Kidney epithelial cell (primary cell): ENCODE measurements around the gene SGCD. TPM values are rescaled to one million over a fixed set of nuclear protein-coding genes. Genes with fewer than 3 reads are reported as not detected.

ENCODE experiments used
- DNase-seq: peaks from one replicate; pipeline ENCODE4 v3.0.0-alpha.2; 2010; ENCODE audit warnings: low read depth
- H3K27me3 ChIP-seq: 2 replicates; pipeline ENCODE4 v1.6.0; 2011; ENCODE audit warnings: low read length; ENCODE audit not compliant: control insufficient read depth, insufficient read depth
- H3K36me3 ChIP-seq: 2 replicates; pipeline ENCODE4 v1.5.1; 2011; ENCODE audit warnings: low read length; ENCODE audit not compliant: control insufficient read depth, insufficient read depth
- H3K4me3 ChIP-seq: 2 replicates; pipeline ENCODE4 v1.5.1; 2011; ENCODE audit warnings: low read depth, mild to moderate bottlenecking, control low read depth, low read length
- total RNA-seq: library from RNA; depleted of rRNA; stranded (reverse); fragments of >200 nt; gene quantifications from 2 replicates; pipeline ENCODE4 v1.2.3, GENCODE V29; 2015
- TF ChIP-seq, protein P1 (sequence below): IDR thresholded peaks from 2 replicates; pipeline ENCODE4 v1.5.1; 2011; ENCODE audit warnings: mild to moderate bottlenecking, moderate library complexity, low read length, control low read depth, inconsistent platforms; ENCODE audit not compliant: insufficient read depth, poor library complexity, severe bottlenecking

SGCD gene
- total RNA-seq, 1 donor from 2014 or later, result 0.29 TPM

- Histone ChIP-seq H3K27me3 (no peaks in the 10 kb centered on the region), H3K4me3 (no peak overlapping the region), H3K36me3 (no peaks in the 10 kb centered on the region)
- TF ChIP-seq, protein P1, sequence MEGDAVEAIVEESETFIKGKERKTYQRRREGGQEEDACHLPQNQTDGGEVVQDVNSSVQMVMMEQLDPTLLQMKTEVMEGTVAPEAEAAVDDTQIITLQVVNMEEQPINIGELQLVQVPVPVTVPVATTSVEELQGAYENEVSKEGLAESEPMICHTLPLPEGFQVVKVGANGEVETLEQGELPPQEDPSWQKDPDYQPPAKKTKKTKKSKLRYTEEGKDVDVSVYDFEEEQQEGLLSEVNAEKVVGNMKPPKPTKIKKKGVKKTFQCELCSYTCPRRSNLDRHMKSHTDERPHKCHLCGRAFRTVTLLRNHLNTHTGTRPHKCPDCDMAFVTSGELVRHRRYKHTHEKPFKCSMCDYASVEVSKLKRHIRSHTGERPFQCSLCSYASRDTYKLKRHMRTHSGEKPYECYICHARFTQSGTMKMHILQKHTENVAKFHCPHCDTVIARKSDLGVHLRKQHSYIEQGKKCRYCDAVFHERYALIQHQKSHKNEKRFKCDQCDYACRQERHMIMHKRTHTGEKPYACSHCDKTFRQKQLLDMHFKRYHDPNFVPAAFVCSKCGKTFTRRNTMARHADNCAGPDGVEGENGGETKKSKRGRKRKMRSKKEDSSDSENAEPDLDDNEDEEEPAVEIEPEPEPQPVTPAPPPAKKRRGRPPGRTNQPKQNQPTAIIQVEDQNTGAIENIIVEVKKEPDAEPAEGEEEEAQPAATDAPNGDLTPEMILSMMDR, result no peak
- no peak for DNase-seq
Observed at GRCh38 chr5:156561651-156562050, 234.7 kb downstream of the SGCD start.

GRCh38 chr5:156570615-156571014 is 243.7 kb downstream of the SGCD start:
- Histone ChIP-seq H3K36me3 (no peaks in the 10 kb centered on the region), H3K4me3 (no peak overlapping the region), H3K27me3 (no peaks in the 10 kb centered on the region)
- DNase-seq, result no peak
- TF ChIP-seq, protein P1, result no peak

- Histone ChIP-seq H3K36me3 (no peaks in the 10 kb centered on the region), H3K27me3 (no peaks in the 10 kb centered on the region), H3K4me3 (no peak overlapping the region)
- TF ChIP-seq, protein P1, result no peak
- no peak for DNase-seq
Observed at GRCh38 chr5:156581725-156582124, 254.8 kb downstream of the SGCD start.

GRCh38 chr5:156582193-156582598 is 255.2 kb downstream of the SGCD start:
- Histone ChIP-seq H3K4me3 (no peak overlapping the region), H3K36me3 (no peaks in the 10 kb centered on the region), H3K27me3 (no peaks in the 10 kb centered on the region)
- TF ChIP-seq, protein P1, result no peak
- no peak for DNase-seq

GRCh38 chr5:156584871-156585270 is 257.9 kb downstream of the SGCD start:
- no peaks in the 10 kb centered on the region for H3K36me3 ChIP-seq

DNA sequence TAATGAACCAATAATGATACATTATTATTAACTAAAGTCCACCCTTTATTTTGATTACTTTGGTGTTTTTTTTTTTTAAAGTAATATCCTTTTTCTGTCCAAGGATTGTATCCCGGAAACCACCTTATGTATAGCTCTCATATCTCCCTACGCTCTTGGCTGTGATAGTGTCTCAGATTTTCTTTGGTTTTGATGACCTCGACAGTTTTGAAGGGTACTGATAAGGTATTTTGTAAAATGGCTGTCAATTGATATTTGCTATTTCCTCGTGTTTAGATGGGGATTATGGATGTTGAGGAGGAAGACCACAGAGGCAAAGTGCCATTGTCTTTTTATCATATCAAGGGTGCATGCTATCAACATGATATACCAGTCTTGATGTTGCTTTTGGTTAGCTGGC is 259.0 kb downstream of the SGCD start:
- no peak overlapping the region for H3K4me3 ChIP-seq
- TF ChIP-seq, protein P1, result no peak
- no peak for DNase-seq
- H3K36me3 ChIP-seq, result no peaks in the 10 kb centered on the region
- no peaks in the 10 kb centered on the region for H3K27me3 ChIP-seq

More at GRCh38 chr5:156584871-156585270, 257.9 kb downstream of the SGCD start:
- Histone ChIP-seq H3K27me3 (no peaks in the 10 kb centered on the region), H3K4me3 (no peak overlapping the region)
- TF ChIP-seq, protein P1, result no peak
- DNase-seq, result no peak
